GM19238 (cell line): ENCODE data around the gene RAB8B.
"Not testable (repeated sequence)": the region's sequence is repeated elsewhere in the genome, so short reads cannot be mapped to it uniquely, and the experiment has no call there.

Experiments used
- DNase-seq: peaks from one replicate; pipeline ENCODE4 v3.0.0; 2011; ENCODE audit warnings: low spot score; ENCODE audit not compliant: insufficient read length

Gene RAB8B

DNA sequence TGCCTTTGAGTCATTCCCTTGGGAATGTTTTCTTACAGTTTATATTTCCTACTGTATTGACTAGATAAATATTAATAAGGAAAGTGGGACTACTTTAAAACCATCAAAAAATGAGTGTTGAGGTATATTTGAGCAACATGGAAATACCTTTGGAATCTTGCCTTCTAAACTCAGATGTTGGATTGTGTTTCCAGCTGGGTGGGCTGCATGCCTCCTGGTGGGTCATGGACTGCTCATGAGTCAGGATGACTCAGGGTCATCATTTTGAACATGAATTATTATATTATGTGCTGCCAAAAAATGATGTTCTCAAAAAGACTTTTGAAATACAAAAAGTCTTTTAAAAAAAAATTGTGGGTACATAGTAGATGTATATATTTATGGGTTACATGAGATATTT lies 46.9 kb downstream of the RAB8B start:
- no peak for DNase-seq

GRCh38 chr15:63237086-63237485 lies 47.7 kb downstream of the RAB8B start:
- DNase-seq: not testable (repeated sequence)

GRCh38 chr15:63238171-63238570 lies 48.8 kb downstream of the RAB8B start:
- DNase-seq: no peak

DNA sequence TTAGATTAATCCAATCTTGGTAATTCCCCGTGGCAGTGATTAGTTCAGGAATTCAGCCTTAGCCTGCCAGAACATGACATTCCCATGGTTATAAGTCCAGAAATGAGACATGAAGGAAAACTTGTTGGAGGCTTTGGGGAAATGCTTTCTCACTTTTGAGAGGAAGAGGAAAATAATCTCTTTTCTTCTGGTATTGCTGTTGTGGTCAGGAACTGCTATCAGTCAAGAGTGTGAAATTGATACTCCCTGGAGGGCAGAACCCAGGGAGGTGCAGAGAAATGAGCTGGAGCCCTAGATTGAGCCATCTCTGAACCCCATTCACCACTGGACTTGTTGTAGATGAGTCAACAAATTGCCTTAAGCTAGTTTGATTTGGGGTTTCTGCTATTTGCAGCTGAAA lies 49.4 kb downstream of the RAB8B start:
- no peak for DNase-seq

DNA sequence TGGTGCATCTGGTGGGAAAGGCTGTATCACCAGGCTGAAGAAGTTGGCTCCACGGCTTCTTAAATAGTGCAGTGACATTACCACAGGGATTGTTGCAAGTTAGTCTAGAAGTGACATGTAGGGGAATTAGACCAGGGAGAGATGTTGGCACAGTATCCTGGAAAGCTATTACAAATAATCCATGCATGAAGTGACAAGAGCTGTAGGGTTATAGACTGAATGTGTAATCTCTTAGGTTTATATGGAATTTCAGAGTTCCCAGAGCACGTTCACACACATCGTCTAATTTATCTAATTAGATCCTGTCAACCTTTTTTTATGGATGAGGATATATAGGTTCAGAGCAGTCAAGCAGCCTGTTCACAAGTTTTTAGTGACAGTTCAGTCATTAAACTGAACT lies 50.7 kb downstream of the RAB8B start:
- no peak for DNase-seq

GRCh38 chr15:63241316-63241715 lies 51.9 kb downstream of the RAB8B start:
- no peak for DNase-seq

GRCh38 chr15:63243101-63243500 lies 53.7 kb downstream of the RAB8B start:
- DNase-seq: no peak

GRCh38 chr15:63243776-63244175 lies 54.4 kb downstream of the RAB8B start:
- DNase-seq: no peak

DNA sequence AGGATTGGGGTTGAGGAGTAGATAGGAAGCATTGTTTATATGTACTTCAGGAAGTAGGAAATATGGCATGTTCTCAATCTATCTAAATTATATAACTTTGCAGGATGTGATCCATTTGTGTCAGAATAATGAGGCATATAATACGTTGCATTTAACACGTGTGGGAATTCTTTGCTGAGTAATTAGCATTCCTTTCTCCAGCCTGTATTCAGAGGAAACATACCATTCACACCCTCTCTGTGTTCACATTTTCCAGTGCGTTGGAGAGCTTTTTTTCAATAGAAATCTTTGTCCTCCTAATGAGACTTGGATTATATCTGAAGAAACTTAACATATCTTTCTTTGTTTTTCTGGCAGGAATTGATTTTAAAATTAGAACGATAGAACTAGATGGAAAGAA lies 55.0 kb downstream of the RAB8B start:
- no peak for DNase-seq

- DNase-seq: no peak
Measured at GRCh38 chr15:63244976-63245645, 55.7 kb downstream of the RAB8B start.

GRCh38 chr15:63246691-63247469 lies 57.5 kb downstream of the RAB8B start:
- DNase-seq: no peak

GRCh38 chr15:63250312-63250965 lies 61.0 kb downstream of the RAB8B start:
- no peak for DNase-seq

DNA sequence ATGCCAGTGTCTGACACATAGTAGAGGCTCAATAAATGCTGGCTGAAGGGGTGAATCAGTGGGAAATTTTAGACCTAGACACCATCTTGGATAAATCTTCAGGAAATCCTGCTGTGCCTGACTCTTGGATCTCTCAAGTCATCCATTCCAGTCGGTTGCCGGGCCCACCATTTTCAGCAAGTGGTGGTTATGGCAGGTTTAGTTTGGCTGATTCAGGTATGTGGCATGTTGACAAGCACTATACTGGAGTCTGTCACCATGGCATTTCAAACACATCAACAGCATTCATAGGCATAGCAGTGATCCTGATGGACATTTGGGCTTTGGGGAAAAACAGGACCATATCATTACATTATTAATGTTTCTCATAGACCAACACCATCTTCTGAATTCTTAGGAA lies 62.3 kb downstream of the RAB8B start:
- DNase-seq: no peak

DNA sequence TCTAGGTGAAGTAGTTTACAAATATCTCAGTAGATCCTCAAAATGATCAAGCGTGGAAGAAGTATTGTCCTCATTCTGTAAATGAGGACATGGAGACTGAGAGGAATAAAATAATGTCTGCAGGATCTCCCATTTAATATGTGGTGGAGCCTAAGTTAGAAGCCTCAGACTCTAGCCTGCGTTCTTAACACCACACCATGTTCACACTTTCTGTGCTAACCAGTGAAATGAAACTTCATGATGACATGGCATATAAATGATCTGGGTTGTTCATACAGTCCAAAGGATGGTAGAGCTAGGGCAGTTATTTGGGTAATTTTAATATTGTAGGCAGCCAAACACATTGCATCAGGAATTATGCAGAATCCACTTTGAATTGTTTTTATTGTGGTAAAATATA lies 62.9 kb downstream of the RAB8B start:
- DNase-seq: no peak

GRCh38 chr15:63254991-63255390 lies 65.6 kb downstream of the RAB8B start:
- DNase-seq: no peak

DNA sequence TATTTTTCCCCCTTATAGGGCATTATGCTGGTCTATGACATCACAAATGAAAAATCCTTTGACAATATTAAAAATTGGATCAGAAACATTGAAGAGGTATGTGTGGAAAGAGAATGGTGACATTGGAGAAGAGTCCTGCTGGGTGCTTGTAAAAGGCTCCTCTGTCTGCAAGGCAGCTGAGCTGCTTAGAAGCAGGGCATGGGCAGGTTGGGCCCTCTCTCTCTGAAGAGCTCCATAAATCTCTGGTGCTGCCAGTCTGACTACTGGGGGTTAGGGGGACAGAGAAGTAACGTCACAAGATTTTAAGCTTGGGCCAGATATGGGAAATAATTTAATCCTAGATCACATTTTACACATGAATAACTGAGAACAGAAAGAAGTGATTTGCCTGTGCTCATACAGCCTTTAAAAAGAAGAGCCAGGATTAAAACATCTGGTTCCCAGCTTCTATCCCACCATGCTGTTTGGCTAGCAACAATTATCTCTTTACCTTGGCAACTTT lies 66.1 kb downstream of the RAB8B start:
- no peak for DNase-seq

GRCh38 chr15:63256433-63257274 lies 67.2 kb downstream of the RAB8B start:
- no peak for DNase-seq

DNA sequence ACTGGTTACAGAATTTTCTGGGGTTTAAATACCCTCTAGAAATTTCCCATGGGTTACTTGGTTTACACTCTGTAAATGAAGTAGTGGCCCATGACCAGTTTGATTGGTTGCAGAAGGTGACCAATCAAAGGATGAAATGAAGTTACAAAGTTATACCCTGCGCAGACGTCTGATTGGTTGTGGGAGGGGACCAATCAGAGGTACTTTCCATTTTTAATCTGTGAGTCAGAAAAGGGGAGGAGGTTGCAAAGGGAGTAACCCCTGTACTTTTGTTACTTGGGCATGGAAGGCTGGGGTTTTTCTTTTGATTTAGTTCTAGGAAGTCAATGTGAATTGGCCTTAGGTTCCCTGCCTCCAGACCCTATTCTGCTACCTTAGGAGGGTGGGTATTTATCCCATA lies 69.3 kb downstream of the RAB8B start:
- no peak for DNase-seq

- DNase-seq: no peak
Measured at GRCh38 chr15:63260791-63261190, 71.4 kb downstream of the RAB8B start.

- DNase-seq: no peak
Measured at GRCh38 chr15:63261311-63261710, 71.9 kb downstream of the RAB8B start.

- no peak for DNase-seq
Measured at GRCh38 chr15:63263519-63263918, 74.1 kb downstream of the RAB8B start.
